Activated naive CD4-positive, alpha-beta T cell treated with anti-CD3 and anti-CD28 coated beads, Interleukin-2, amount 50 U/mL, for 24 hours (primary cell): ENCODE results near the gene PTGR1.

Experiments used
- H3K27ac Mint-ChIP-seq: one replicate; pipeline ENCODE4 v1.8.0; 2021; ENCODE audit warnings: mild to moderate bottlenecking, mixed read lengths
- H3K27me3 Mint-ChIP-seq: one replicate; pipeline ENCODE4 v1.8.0; 2021; ENCODE audit warnings: mixed read lengths
- H3K36me3 Mint-ChIP-seq: one replicate; pipeline ENCODE4 v1.8.0; 2021; ENCODE audit warnings: mixed read lengths
- H3K4me1 Mint-ChIP-seq: one replicate; pipeline ENCODE4 v1.8.0; 2021; ENCODE audit warnings: mixed read lengths
- H3K4me3 Mint-ChIP-seq: one replicate; pipeline ENCODE4 v1.8.0; 2021; ENCODE audit warnings: mild to moderate bottlenecking, mixed read lengths
- H3K9me3 Mint-ChIP-seq: one replicate; pipeline ENCODE4 v1.8.0; 2021; ENCODE audit warnings: mixed read lengths

The PTGR1 gene

GRCh38 chr9:111525056-111525977, 74.1 kb downstream of the PTGR1 start, which contains the start of gene ZNF483:
Gene ZNF483, plus strand, starts transcription at chr9:111525179. Its CDS starts 2,217 bp downstream, at chr9:111527396.
- H3K4me1 Mint-ChIP-seq, result peaks cover 23% of the 10 kb centered on the region
- no peaks in the 10 kb centered on the region for H3K9me3 Mint-ChIP-seq
- H3K27ac Mint-ChIP-seq, result peak within 1 kb of the TSS; percentile 42
- H3K4me3 Mint-ChIP-seq, result peak within 1 kb of the TSS; percentile 86
- H3K36me3 Mint-ChIP-seq, result peaks cover 13% of the 10 kb centered on the region
- H3K27me3 Mint-ChIP-seq, result no peaks in the 10 kb centered on the region

- no peak overlapping the region for H3K27ac Mint-ChIP-seq
- H3K9me3 Mint-ChIP-seq, result no peaks in the 10 kb centered on the region
- H3K36me3 Mint-ChIP-seq, result peaks cover 13% of the 10 kb centered on the region
- H3K4me3 Mint-ChIP-seq, result peak overlapping the region; percentile 86
- H3K27me3 Mint-ChIP-seq, result no peaks in the 10 kb centered on the region
- peaks cover 23% of the 10 kb centered on the region for H3K4me1 Mint-ChIP-seq
Observed at GRCh38 chr9:111524731-111525055, 74.8 kb downstream of the PTGR1 start.

- H3K36me3 Mint-ChIP-seq, result peaks cover 2% of the 10 kb centered on the region
- H3K9me3 Mint-ChIP-seq, result peaks cover under 1% of the 10 kb centered on the region
- H3K4me1 Mint-ChIP-seq, result no peaks in the 10 kb centered on the region
- H3K27me3 Mint-ChIP-seq, result peaks cover 3% of the 10 kb centered on the region
- no peak overlapping the region for H3K27ac Mint-ChIP-seq
- H3K4me3 Mint-ChIP-seq, result no peak overlapping the region
Observed at GRCh38 chr9:111516061-111516465, 83.4 kb downstream of the PTGR1 start.

- no peak overlapping the region for H3K27ac Mint-ChIP-seq
- H3K4me1 Mint-ChIP-seq, result no peaks in the 10 kb centered on the region
- H3K4me3 Mint-ChIP-seq, result no peak overlapping the region
- peaks cover 6% of the 10 kb centered on the region for H3K9me3 Mint-ChIP-seq
- peaks cover 3% of the 10 kb centered on the region for H3K36me3 Mint-ChIP-seq
- H3K27me3 Mint-ChIP-seq, result peaks cover 5% of the 10 kb centered on the region
Observed at GRCh38 chr9:111514967-111515366, 84.5 kb downstream of the PTGR1 start.
